ENCODE data around the gene MGST2. TPM values are rescaled to one million over a fixed set of nuclear protein-coding genes. Genes with fewer than 3 reads are reported as not detected.

Gene MGST2
- total and polyA plus RNA-seq, 4 donors, result 69.6 to 170 (median 90.7) TPM

- TF ChIP-seq HNF4A (conservative IDR thresholded peaks at IDR 0.05), result peak in 1 of 2 donors; percentile 8
- no peak for TF ChIP-seq ZBTB33 (IDR thresholded peaks at IDR 0.05)
- TF ChIP-seq JUND (IDR thresholded peaks at IDR 0.05), result no peak
These were observed 39.4 kb downstream of the MGST2 start (continued) for GRCh38 chr4:139704915-139705485.

GRCh38 chr4:139709660-139710059 lies 44.0 kb downstream of the MGST2 start:
- H3K9ac ChIP-seq (ENCODE audit: low read depth in 1 of 2, low read length in 2 of 2), result no peak overlapping the region
- no peak for DNase-seq (ENCODE audit: low spot score)

GRCh38 chr4:139710073-139710472 lies 44.5 kb downstream of the MGST2 start:
- DNase-seq (ENCODE audit: low spot score), result no peak
- Histone ChIP-seq H3K4me3 (ENCODE audit: low read depth in 1 of 3, low read length in 3 of 3) (no peak overlapping the region), H3K4me1 (ENCODE audit: control insufficient read depth in 4 of 4, insufficient read depth in 4 of 4, low read length in 3 of 4) (no peaks in the 10 kb centered on the region), H3K27me3 (ENCODE audit: control insufficient read depth in 4 of 4, insufficient read depth in 4 of 4, low read length in 3 of 4) (no peaks in the 10 kb centered on the region), H3K9ac (ENCODE audit: low read depth in 1 of 2, low read length in 2 of 2) (no peak overlapping the region), H3K27ac (ENCODE audit: low read depth in 1 of 2, low read length in 2 of 2) (no peak overlapping the region), H3K9me3 (ENCODE audit: control insufficient read depth in 4 of 4, low read length in 3 of 4) (no peaks in the 10 kb centered on the region), H3K36me3 (ENCODE audit: control insufficient read depth in 4 of 4, insufficient read depth in 3 of 4, low read depth in 1 of 4, low read length in 3 of 4) (peaks cover 4 to 20% (median 9%) of the 10 kb centered on the region in 4 donors)
- TF ChIP-seq EGR1 (IDR thresholded peaks at IDR 0.05; ENCODE audit: low read depth in 2 of 2) (no peak), TAF1 (conservative IDR thresholded peaks at IDR 0.05) (no peak), YY1 (IDR thresholded peaks at IDR 0.05) (no peak), FOXA1 (IDR thresholded peaks at IDR 0.05) (no peak)
- 95% methylated on average over 2 of the region's 2 CpGs for WGBS

More at GRCh38 chr4:139709660-139710059, 44.0 kb downstream of the MGST2 start:
- 81% methylated on average over 1 of the region's 1 CpG for WGBS
- Histone ChIP-seq H3K4me1 (ENCODE audit: control insufficient read depth in 4 of 4, insufficient read depth in 4 of 4, low read length in 3 of 4) (no peaks in the 10 kb centered on the region), H3K27me3 (ENCODE audit: control insufficient read depth in 4 of 4, insufficient read depth in 4 of 4, low read length in 3 of 4) (no peaks in the 10 kb centered on the region), H3K36me3 (ENCODE audit: control insufficient read depth in 4 of 4, insufficient read depth in 3 of 4, low read depth in 1 of 4, low read length in 3 of 4) (peaks cover 4 to 22% (median 10%) of the 10 kb centered on the region in 4 donors), H3K27ac (ENCODE audit: low read depth in 1 of 2, low read length in 2 of 2) (no peak overlapping the region), H3K9me3 (ENCODE audit: control insufficient read depth in 4 of 4, low read length in 3 of 4) (no peaks in the 10 kb centered on the region), H3K4me3 (ENCODE audit: low read depth in 1 of 3, low read length in 3 of 3) (no peak overlapping the region)
- no peak for TF ChIP-seq JUND (IDR thresholded peaks at IDR 0.05)

GRCh38 chr4:139711461-139711860 lies 45.8 kb downstream of the MGST2 start:
- no peak for DNase-seq (ENCODE audit: low spot score)
- WGBS, result 81% methylated on average over 4 of the region's 4 CpGs
- H3K9me3 ChIP-seq (ENCODE audit: control insufficient read depth in 4 of 4, low read length in 3 of 4), result no peaks in the 10 kb centered on the region
- no peak overlapping the region for H3K9ac ChIP-seq (ENCODE audit: low read depth in 1 of 2, low read length in 2 of 2)
- H3K27me3 ChIP-seq (ENCODE audit: control insufficient read depth in 4 of 4, insufficient read depth in 4 of 4, low read length in 3 of 4), result no peaks in the 10 kb centered on the region
- H3K27ac ChIP-seq (ENCODE audit: low read depth in 1 of 2, low read length in 2 of 2), result no peak overlapping the region
- H3K36me3 ChIP-seq (ENCODE audit: control insufficient read depth in 4 of 4, insufficient read depth in 3 of 4, low read depth in 1 of 4, low read length in 3 of 4), result peaks cover 2 to 8% (median 5%) of the 10 kb centered on the region in 4 donors
- H3K4me3 ChIP-seq (ENCODE audit: low read depth in 1 of 3, low read length in 3 of 3), result no peak overlapping the region
- H3K4me1 ChIP-seq (ENCODE audit: control insufficient read depth in 4 of 4, insufficient read depth in 4 of 4, low read length in 3 of 4), result no peaks in the 10 kb centered on the region
- no peak for TF ChIP-seq EGR1 (IDR thresholded peaks at IDR 0.05; ENCODE audit: low read depth in 2 of 2)

- Histone ChIP-seq H3K36me3 (ENCODE audit: control insufficient read depth in 4 of 4, insufficient read depth in 3 of 4, low read depth in 1 of 4, low read length in 3 of 4) (peaks cover 3 to 14% (median 6%) of the 10 kb centered on the region in 4 donors), H3K9me3 (ENCODE audit: control insufficient read depth in 4 of 4, low read length in 3 of 4) (no peaks in the 10 kb centered on the region), H3K27me3 (ENCODE audit: control insufficient read depth in 4 of 4, insufficient read depth in 4 of 4, low read length in 3 of 4) (no peaks in the 10 kb centered on the region), H3K9ac (ENCODE audit: low read depth in 1 of 2, low read length in 2 of 2) (no peak overlapping the region), H3K4me1 (ENCODE audit: control insufficient read depth in 4 of 4, insufficient read depth in 4 of 4, low read length in 3 of 4) (no peaks in the 10 kb centered on the region), H3K4me3 (ENCODE audit: low read depth in 1 of 3, low read length in 3 of 3) (no peak overlapping the region), H3K27ac (ENCODE audit: low read depth in 1 of 2, low read length in 2 of 2) (no peak overlapping the region)
- WGBS, result 96% methylated on average over 2 of the region's 2 CpGs
- no peak for DNase-seq (ENCODE audit: low spot score)
- no peak for TF ChIP-seq ATF3 (IDR thresholded peaks at IDR 0.05)
- TF ChIP-seq YY1 (IDR thresholded peaks at IDR 0.05), result no peak
- TF ChIP-seq NR2F2 (IDR thresholded peaks at IDR 0.05), result no peak
- no peak for TF ChIP-seq FOXA1 (IDR thresholded peaks at IDR 0.05)
These were observed 47.3 kb downstream of the MGST2 start for GRCh38 chr4:139712882-139713281.
